ENCODE measurements around the gene KCNJ4.
"Not testable (repeated sequence)": the region's sequence is repeated elsewhere in the genome, so short reads cannot be mapped to it uniquely, and the experiment has no call there.

KCNJ4 gene

DNA sequence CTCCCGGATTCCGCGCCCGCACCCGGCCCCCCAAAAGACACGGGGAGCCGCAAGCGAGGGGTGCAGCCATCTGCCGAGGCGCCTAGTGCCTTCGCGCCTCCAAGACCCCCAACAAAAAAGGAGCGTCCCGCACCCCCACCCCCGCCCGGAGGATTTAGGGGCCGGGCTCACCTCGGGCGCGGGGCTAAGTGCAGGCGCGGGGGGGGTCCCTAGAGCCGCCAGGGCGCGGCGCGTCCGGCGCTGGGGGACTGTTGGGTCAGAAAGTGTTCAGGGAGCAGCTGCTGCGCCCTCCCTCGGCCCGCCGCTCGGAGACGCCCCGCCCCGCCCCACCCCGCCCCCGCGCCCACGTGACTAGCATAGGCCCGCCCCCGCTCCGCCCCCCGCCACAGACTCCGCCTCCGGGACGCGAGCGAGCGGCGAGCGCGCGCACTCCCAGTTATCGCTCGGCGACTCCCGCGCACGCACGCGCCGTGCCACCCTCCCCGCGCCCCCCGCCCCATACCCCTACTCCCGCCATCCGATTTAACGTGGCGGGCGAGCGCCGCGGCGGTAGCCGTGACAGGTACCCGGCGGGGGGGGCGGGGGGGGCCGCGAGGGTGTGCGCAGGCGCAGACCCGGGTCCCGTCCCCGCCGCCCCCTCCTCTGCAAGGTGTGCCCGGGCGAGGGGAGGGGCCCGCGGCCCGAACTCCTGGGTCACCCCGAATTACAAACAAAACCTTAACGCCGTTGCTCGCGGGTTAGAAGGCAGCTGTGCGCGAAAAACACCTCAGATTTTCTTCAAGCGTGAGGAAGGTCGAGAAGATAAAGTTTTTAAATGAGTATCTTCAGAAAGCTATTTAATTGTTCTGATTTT, 56.2 kb downstream of the KCNJ4 start:
- Histone ChIP-seq H3K27me3 (ENCODE audit: control insufficient read depth, insufficient read depth, low read length) (no peaks in the 10 kb centered on the region), H3K9ac (ENCODE audit: low read depth, low read length) (peak overlapping the region; percentile 26), H3K4me3 (ENCODE audit: low read depth, low read length) (peak overlapping the region; percentile 64), H3K36me3 (ENCODE audit: control insufficient read depth, insufficient read depth, low read length) (no peaks in the 10 kb centered on the region), H3K4me1 (ENCODE audit: control insufficient read depth, insufficient read depth, low read length) (peaks cover 14% of the 10 kb centered on the region), H3K9me3 (ENCODE audit: control insufficient read depth, insufficient read depth, low read length) (no peaks in the 10 kb centered on the region)

DNA sequence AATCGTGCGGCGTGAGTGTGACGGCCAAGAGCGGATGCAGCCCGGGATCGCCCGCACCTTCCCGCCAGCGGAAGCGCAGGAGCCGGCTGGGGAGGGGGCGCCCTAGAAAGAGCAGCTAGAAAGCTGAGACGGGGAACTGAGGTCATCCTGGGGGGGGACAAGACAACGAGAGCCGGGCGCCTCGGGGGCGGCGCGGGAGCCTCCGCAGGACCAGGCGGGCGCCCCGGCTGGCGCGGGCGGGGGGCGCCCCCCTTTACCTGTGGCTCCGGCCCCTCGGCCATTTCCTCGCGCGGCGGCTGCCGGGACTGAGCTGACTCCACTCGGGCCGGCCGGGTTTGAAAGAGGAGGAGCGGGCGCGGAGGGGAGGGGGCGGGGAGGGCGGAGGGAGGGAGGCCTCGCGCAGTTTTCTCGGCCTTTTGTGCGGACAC, 56.8 kb downstream of the KCNJ4 start:
- not testable (repeated sequence) for H3K27me3 ChIP-seq (ENCODE audit: control insufficient read depth, insufficient read depth, low read length)
- peaks cover 15% of the 10 kb centered on the region for H3K4me1 ChIP-seq (ENCODE audit: control insufficient read depth, insufficient read depth, low read length)

DNA sequence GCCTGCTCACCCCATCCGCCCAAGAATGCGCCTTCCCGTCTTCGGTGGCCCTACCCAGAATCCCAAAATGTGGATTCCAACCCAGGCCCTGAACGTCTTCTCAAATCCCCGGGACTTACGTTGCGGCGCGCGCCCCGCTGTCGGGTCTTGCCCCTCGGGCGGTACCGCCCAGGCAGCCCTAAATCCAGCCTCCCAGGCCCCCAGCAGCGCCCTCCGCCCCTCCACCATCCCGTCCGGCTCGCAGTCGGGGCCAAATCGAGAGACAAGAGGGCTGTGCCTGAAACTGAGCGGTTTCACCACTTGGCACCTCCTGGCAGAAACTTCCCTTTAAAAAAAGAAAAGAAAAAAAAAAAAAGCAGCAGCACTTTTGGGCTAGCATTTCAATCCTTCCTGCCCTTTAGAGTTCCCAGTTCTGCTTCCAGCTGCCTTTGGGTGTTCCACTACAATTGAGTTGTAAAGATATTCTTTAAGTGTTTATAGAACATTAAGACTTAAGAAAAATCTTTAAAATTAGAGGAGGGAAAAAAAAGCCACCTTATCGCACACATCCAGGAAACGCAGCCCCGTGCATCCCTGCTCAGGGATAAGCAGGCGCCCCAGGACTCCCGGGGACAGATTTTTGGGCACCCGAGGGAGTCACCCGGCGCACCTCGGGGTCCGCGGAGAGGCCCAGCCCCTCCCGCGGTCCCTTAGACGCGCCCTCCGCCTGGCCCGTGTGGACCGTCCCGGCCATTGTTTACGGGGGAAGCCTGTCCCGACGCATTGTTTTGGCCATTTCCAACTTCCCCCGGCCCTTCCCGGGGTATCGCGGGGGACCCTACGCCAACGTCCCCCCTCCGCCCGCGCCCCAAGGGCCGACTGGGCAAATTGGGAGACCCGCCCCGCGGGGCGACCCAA, 57.6 kb downstream of the KCNJ4 start:
- Histone ChIP-seq H3K27me3 (ENCODE audit: control insufficient read depth, insufficient read depth, low read length) (no peaks in the 10 kb centered on the region), H3K36me3 (ENCODE audit: control insufficient read depth, insufficient read depth, low read length) (no peaks in the 10 kb centered on the region), H3K4me1 (ENCODE audit: control insufficient read depth, insufficient read depth, low read length) (peaks cover 12% of the 10 kb centered on the region), H3K9ac (ENCODE audit: low read depth, low read length) (peak overlapping the region; percentile 61), H3K4me3 (ENCODE audit: low read depth, low read length) (peak overlapping the region; percentile 55), H3K9me3 (ENCODE audit: control insufficient read depth, insufficient read depth, low read length) (no peaks in the 10 kb centered on the region)

More for the DNA sequence above, 56.8 kb downstream of the KCNJ4 start:
- not testable (repeated sequence) for H3K9me3 ChIP-seq (ENCODE audit: control insufficient read depth, insufficient read depth, low read length); H3K36me3 ChIP-seq (ENCODE audit: control insufficient read depth, insufficient read depth, low read length)
- Histone ChIP-seq H3K9ac (ENCODE audit: low read depth, low read length) (peak overlapping the region; percentile 70), H3K4me3 (ENCODE audit: low read depth, low read length) (peak overlapping the region; percentile 39)

DNA sequence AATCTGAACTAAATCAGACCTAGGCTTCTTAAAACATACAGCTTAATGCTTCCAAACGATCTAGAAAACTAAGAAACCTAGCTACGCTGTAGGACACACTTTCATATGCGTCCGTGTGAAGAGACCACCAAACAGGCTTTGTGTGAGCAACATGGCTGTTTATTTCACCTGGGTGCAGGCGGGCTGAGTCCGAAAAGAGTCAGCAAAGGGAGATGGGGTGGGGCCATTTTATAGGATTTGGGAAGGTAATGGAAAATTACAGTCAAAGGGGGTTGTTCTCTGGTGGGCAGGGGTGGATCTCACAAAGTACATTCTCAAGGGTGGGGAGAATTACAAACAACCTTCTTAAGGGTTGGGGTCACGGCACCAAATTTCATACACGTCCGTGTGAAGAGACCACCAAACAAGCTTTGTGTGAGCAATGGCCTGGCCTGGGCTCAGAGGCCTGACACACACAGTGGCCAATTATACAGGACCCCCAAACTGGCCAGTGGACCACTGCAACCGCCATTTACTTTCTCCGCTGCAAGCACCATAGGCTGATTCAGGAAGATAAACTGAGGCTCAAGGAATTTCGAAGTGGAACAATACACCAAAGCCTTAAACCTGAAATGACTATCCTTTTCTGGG, 58.4 kb downstream of the KCNJ4 start:
- not testable (repeated sequence) for H3K36me3 ChIP-seq (ENCODE audit: control insufficient read depth, insufficient read depth, low read length); H3K27me3 ChIP-seq (ENCODE audit: control insufficient read depth, insufficient read depth, low read length); H3K9me3 ChIP-seq (ENCODE audit: control insufficient read depth, insufficient read depth, low read length)
- Histone ChIP-seq H3K9ac (ENCODE audit: low read depth, low read length) (peak overlapping the region; percentile 49), H3K4me1 (ENCODE audit: control insufficient read depth, insufficient read depth, low read length) (peaks cover 12% of the 10 kb centered on the region), H3K4me3 (ENCODE audit: low read depth, low read length) (peak overlapping the region; percentile 55)

DNA sequence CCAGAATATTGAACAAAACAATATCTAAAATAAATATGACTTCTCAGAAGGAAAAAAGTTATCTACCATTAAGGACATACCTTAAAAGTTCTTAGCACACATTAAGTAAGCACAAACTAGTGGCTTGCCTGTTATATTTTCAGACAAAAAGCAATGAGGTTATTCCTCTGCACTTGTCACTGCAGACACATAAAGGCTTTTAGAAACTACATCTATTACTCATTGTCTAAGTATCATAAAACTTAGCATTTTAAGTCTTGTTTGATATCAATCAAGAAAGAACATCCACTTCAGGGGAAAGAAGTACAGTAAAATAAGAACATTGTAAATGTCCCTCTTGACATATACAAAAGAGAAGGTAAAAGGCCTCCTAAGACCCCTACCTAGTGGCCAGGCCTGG, 59.1 kb downstream of the KCNJ4 start:
- not testable (repeated sequence) for H3K9me3 ChIP-seq (ENCODE audit: control insufficient read depth, insufficient read depth, low read length); H3K27me3 ChIP-seq (ENCODE audit: control insufficient read depth, insufficient read depth, low read length); H3K36me3 ChIP-seq (ENCODE audit: control insufficient read depth, insufficient read depth, low read length); H3K9ac ChIP-seq (ENCODE audit: low read depth, low read length)
- Histone ChIP-seq H3K4me3 (ENCODE audit: low read depth, low read length) (peak overlapping the region; percentile 30), H3K4me1 (ENCODE audit: control insufficient read depth, insufficient read depth, low read length) (peaks cover 12% of the 10 kb centered on the region)

DNA sequence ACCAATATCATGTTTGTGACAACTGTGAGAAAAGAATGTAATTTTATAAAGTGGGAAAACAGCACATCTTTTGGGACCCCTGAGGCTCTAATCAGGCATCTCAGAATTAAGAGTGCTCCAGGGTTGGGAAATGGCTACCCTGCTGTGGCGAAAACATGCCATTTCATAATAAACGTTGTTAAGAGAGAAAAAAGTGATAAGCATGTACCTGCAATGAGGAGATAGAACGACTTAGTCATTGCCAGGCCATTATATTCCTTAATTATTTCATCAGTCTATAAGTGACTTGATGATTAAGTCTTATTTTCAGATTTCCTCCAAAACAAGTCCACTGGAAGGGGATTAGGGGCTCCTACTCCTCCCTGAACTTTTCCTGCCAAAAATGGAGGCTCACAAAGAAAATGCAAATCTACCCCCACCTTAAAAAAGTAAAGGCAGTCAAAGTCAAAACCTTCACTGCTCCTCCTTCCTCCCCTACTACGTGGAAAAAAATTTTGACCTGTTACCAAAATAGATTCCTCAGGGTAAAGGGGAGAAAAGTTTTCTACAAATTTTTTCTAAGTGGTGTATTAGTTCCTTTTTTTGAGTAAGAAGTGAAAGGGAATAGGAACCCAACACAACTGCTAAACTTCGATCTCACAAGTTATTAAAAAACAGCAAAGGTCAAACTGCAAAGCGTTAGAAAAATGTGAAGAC, 59.9 kb downstream of the KCNJ4 start:
- H3K9me3 ChIP-seq (ENCODE audit: control insufficient read depth, insufficient read depth, low read length); H3K36me3 ChIP-seq (ENCODE audit: control insufficient read depth, insufficient read depth, low read length); H3K27me3 ChIP-seq (ENCODE audit: control insufficient read depth, insufficient read depth, low read length): not testable (repeated sequence)
- Histone ChIP-seq H3K4me1 (ENCODE audit: control insufficient read depth, insufficient read depth, low read length) (peaks cover 14% of the 10 kb centered on the region), H3K9ac (ENCODE audit: low read depth, low read length) (peak overlapping the region; percentile 49), H3K4me3 (ENCODE audit: low read depth, low read length) (peak overlapping the region; percentile 27)

DNA sequence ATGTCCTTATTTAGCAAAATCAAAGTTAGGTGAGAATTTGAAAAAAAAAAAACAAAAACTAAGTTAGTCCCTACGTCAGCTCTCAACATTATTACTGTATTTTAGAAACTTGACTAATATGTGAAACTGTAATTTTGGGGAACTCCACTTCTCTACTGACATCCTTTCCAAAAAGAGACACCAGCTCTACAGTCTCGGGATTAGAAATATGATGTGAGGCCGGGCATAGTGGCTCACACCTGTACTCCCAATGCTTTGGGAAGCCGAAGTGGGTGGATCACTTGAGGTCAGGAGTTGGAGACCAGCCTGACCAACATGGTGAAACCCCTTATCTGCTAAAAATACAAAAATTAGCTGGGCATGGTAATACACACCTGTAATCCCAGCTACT, 65.6 kb downstream of the KCNJ4 start:
- H3K9ac ChIP-seq (ENCODE audit: low read depth, low read length); H3K4me3 ChIP-seq (ENCODE audit: low read depth, low read length); H3K36me3 ChIP-seq (ENCODE audit: control insufficient read depth, insufficient read depth, low read length); H3K27me3 ChIP-seq (ENCODE audit: control insufficient read depth, insufficient read depth, low read length); H3K9me3 ChIP-seq (ENCODE audit: control insufficient read depth, insufficient read depth, low read length): not testable (repeated sequence)
- peaks cover 12% of the 10 kb centered on the region for H3K4me1 ChIP-seq (ENCODE audit: control insufficient read depth, insufficient read depth, low read length)

DNA sequence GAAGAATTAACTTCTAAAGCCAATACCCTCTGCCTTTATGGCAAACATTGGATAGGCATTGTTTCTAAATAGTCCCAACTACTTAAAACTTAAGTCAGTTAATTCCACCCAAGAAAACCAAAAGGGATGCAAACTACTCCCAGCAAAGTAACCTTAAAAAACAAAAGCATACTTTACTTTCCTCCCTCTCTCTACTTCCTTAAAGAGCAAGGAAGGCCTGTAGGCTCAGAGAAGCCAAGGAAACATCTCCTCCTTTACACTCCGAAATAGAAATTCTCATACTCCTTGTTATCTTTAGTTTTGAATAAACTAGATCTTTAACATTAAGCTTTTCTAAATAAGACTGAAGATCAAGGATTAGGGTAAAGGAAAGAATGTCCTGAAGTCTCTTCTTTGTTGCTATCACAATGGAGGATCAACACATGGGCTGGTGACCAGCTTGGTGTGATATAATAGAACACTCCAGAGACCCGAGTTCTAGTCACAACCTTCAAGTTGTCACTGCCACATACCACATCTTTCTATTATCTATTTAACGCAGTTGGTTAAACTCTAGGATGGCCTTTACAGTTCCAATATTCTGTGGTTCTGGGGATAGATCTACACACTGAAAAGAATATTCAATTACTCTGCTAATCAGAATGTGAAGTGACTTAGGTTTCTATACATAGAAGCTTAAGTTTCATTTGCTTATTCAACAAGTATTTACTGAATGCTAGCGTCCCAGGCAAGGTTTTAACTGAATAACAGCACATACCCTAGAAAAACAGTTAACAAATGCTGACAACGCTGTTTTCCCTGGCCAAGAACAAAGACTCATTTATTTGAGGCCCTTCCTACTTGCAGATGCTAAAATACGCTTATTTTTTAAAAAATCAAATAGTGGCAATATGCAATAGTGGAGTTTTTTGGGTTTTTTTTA, 66.2 kb downstream of the KCNJ4 start:
- peaks cover 14% of the 10 kb centered on the region for H3K4me1 ChIP-seq (ENCODE audit: control insufficient read depth, insufficient read depth, low read length)
- not testable (repeated sequence) for H3K36me3 ChIP-seq (ENCODE audit: control insufficient read depth, insufficient read depth, low read length); H3K9me3 ChIP-seq (ENCODE audit: control insufficient read depth, insufficient read depth, low read length); H3K27me3 ChIP-seq (ENCODE audit: control insufficient read depth, insufficient read depth, low read length); H3K9ac ChIP-seq (ENCODE audit: low read depth, low read length); H3K4me3 ChIP-seq (ENCODE audit: low read depth, low read length)

DNA sequence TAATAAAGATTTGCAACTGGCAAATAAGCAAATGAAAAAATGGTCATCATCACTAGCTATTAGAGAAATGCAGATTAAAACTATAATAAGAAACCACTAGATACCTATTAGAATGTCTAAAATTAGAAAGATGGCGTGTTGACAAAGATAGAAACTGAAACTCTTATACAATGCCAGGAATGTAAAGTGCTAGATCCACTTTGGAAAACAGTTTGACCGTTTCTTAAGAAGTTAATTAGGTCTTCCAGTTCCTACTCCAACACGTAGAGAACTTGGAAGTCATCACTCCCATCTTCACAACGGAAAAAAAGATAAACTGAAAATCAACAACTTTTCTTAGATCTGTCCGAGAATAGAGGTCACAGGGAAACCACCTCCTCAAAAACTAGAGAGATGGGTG, 68.1 kb downstream of the KCNJ4 start:
- H3K4me1 ChIP-seq (ENCODE audit: control insufficient read depth, insufficient read depth, low read length): peaks cover 22% of the 10 kb centered on the region
- not testable (repeated sequence) for H3K36me3 ChIP-seq (ENCODE audit: control insufficient read depth, insufficient read depth, low read length); H3K27me3 ChIP-seq (ENCODE audit: control insufficient read depth, insufficient read depth, low read length); H3K9me3 ChIP-seq (ENCODE audit: control insufficient read depth, insufficient read depth, low read length); H3K9ac ChIP-seq (ENCODE audit: low read depth, low read length); H3K4me3 ChIP-seq (ENCODE audit: low read depth, low read length)

DNA sequence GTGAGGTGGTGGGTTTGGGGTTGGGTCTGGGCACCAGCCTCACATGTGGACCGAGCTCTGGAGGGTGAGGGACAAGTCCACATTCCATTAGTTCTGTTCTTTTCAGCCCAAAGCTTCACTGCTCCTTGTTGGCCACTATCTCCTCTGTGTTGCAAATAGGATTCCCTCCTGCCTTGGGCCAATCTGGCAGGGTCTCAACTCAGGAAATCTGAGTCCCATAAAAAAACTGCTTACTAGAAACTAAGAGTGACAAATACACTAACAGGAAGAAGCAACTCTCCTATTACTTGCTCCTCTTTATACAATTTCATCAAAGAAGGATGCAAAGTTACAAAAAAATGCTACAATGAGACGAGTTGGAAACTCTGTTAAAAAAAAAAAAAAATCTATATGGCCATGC, 71.6 kb downstream of the KCNJ4 start:
- H3K36me3 ChIP-seq (ENCODE audit: control insufficient read depth, insufficient read depth, low read length): no peaks in the 10 kb centered on the region
- no peak overlapping the region for H3K9ac ChIP-seq (ENCODE audit: low read depth, low read length)
- no peak overlapping the region for H3K4me3 ChIP-seq (ENCODE audit: low read depth, low read length)
- H3K4me1 ChIP-seq (ENCODE audit: control insufficient read depth, insufficient read depth, low read length): peaks cover 12% of the 10 kb centered on the region
- no peaks in the 10 kb centered on the region for H3K9me3 ChIP-seq (ENCODE audit: control insufficient read depth, insufficient read depth, low read length)
- H3K27me3 ChIP-seq (ENCODE audit: control insufficient read depth, insufficient read depth, low read length): no peaks in the 10 kb centered on the region
